ENCODE measurements around the gene MTHFD1.

DNA sequence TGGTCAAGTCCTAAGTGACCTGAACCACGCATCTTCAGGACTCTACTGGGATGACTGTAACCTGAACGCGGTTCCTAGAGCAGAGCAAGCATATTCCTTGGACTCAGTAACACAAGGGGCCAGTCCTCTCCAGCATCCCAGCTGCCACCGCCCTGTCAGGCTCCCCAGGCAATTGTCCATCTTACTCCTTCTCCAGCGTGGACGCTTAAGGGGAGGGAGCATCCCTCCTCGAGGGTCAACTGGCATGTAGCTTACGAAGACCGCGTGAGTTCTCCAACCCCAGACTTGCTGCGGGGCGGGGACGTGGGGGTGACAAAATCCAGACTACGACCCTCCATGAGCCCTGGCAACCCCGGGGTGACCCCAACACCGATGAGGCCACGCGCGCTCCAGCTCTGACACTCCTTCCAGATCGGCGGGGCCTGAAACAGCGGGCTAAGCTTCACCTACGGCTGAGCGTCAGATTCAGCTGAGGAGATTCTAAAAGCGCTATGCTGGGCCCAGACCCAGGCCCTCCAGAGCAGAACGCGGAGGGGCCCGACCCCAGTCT is 846 bp upstream of the MTHFD1 start:
- TF ChIP-seq, protein P1, sequence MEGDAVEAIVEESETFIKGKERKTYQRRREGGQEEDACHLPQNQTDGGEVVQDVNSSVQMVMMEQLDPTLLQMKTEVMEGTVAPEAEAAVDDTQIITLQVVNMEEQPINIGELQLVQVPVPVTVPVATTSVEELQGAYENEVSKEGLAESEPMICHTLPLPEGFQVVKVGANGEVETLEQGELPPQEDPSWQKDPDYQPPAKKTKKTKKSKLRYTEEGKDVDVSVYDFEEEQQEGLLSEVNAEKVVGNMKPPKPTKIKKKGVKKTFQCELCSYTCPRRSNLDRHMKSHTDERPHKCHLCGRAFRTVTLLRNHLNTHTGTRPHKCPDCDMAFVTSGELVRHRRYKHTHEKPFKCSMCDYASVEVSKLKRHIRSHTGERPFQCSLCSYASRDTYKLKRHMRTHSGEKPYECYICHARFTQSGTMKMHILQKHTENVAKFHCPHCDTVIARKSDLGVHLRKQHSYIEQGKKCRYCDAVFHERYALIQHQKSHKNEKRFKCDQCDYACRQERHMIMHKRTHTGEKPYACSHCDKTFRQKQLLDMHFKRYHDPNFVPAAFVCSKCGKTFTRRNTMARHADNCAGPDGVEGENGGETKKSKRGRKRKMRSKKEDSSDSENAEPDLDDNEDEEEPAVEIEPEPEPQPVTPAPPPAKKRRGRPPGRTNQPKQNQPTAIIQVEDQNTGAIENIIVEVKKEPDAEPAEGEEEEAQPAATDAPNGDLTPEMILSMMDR (IDR thresholded peaks at IDR 0.05) = no peak
- TF ChIP-seq POLR2A (IDR thresholded peaks at IDR 0.05) (no peak), POLR2AphosphoS5 (IDR thresholded peaks at IDR 0.05) (no peak)

Data from suprapubic skin (tissue), 4 donors.